ENCODE measurements around the gene TNN. TPM values are rescaled to one million over a fixed set of nuclear protein-coding genes. Genes with fewer than 3 reads are reported as not detected.

The TNN gene
- polyA plus RNA-seq, 1 donor from 2014 or later: not detected

DNA sequence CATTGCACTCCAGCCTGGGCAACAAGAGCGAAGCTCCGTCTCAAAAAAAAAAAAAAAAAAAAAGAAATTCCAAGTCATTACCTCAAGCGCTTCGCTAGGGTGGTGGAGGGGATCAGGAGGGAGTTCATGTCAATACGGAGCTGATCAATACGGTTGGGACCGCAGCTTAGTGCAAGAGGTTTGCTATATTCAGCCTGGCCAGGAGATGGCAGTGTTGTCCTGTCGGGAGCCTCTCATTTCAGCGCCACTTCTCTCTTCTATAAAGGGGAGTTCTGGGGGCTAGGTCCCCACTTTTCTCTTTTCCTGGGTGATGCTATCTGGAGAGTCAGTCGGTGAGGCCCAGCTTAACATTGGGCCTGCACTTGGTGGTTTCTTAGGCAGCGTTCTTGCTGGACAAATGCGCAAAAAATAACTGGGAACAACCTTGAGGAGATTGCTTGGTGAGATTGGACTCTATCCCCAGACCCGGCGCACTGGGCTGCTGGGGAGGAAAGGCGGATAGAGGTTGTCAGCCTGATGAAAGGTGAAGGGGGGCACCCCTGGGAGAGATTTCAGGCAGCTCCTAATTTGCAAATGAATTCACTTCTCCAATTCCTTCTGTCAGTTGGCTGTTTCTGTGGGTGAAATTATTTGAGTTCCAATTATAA, 84.5 kb downstream of the TNN start:
- no peaks in the 10 kb centered on the region for H3K27me3 ChIP-seq (ENCODE audit: insufficient read depth, low read depth, low read length)
- no peak overlapping the region for H3K4me2 ChIP-seq (ENCODE audit: low read length)
- H3K79me2 ChIP-seq (replicated peaks; ENCODE audit: insufficient read depth, low read length): no peaks in the 10 kb centered on the region
- TF ChIP-seq RAD21 (conservative IDR thresholded peaks at IDR 0.05) (peak; percentile 97), SMC3 (conservative IDR thresholded peaks at IDR 0.05; ENCODE audit: poor library complexity) (peak; percentile 96), POLR2AphosphoS5 (IDR thresholded peaks at IDR 0.05) (no peak)
- TF ChIP-seq, protein P1, sequence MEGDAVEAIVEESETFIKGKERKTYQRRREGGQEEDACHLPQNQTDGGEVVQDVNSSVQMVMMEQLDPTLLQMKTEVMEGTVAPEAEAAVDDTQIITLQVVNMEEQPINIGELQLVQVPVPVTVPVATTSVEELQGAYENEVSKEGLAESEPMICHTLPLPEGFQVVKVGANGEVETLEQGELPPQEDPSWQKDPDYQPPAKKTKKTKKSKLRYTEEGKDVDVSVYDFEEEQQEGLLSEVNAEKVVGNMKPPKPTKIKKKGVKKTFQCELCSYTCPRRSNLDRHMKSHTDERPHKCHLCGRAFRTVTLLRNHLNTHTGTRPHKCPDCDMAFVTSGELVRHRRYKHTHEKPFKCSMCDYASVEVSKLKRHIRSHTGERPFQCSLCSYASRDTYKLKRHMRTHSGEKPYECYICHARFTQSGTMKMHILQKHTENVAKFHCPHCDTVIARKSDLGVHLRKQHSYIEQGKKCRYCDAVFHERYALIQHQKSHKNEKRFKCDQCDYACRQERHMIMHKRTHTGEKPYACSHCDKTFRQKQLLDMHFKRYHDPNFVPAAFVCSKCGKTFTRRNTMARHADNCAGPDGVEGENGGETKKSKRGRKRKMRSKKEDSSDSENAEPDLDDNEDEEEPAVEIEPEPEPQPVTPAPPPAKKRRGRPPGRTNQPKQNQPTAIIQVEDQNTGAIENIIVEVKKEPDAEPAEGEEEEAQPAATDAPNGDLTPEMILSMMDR (IDR thresholded peaks at IDR 0.05; ENCODE audit: poor library complexity, severe bottlenecking): peak; percentile 96
- TF ChIP-seq, protein P2, sequence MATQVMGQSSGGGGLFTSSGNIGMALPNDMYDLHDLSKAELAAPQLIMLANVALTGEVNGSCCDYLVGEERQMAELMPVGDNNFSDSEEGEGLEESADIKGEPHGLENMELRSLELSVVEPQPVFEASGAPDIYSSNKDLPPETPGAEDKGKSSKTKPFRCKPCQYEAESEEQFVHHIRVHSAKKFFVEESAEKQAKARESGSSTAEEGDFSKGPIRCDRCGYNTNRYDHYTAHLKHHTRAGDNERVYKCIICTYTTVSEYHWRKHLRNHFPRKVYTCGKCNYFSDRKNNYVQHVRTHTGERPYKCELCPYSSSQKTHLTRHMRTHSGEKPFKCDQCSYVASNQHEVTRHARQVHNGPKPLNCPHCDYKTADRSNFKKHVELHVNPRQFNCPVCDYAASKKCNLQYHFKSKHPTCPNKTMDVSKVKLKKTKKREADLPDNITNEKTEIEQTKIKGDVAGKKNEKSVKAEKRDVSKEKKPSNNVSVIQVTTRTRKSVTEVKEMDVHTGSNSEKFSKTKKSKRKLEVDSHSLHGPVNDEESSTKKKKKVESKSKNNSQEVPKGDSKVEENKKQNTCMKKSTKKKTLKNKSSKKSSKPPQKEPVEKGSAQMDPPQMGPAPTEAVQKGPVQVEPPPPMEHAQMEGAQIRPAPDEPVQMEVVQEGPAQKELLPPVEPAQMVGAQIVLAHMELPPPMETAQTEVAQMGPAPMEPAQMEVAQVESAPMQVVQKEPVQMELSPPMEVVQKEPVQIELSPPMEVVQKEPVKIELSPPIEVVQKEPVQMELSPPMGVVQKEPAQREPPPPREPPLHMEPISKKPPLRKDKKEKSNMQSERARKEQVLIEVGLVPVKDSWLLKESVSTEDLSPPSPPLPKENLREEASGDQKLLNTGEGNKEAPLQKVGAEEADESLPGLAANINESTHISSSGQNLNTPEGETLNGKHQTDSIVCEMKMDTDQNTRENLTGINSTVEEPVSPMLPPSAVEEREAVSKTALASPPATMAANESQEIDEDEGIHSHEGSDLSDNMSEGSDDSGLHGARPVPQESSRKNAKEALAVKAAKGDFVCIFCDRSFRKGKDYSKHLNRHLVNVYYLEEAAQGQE (IDR thresholded peaks at IDR 0.05; ENCODE audit: borderline replicate concordance): no peak
- no peak overlapping the region for H3K4me3 ChIP-seq (ENCODE audit: low read length)
- H4K20me1 ChIP-seq (ENCODE audit: insufficient read depth): no peaks in the 10 kb centered on the region
- no peak overlapping the region for H3K27ac ChIP-seq (ENCODE audit: low read length)
- H3K9me2 ChIP-seq (ENCODE audit: insufficient read depth, low read length): no peaks in the 10 kb centered on the region
- H3K9me3 ChIP-seq (ENCODE audit: low read length): no peaks in the 10 kb centered on the region
- no peaks in the 10 kb centered on the region for H3K36me3 ChIP-seq (ENCODE audit: insufficient read depth, low read length)
- H2AFZ ChIP-seq (ENCODE audit: low read depth, low read length): no peak overlapping the region
- no peak overlapping the region for H3K9ac ChIP-seq (ENCODE audit: low read length)
- no peaks in the 10 kb centered on the region for H3F3A ChIP-seq (ENCODE audit: insufficient read depth, low read length, poor library complexity, severe bottlenecking)

DNA sequence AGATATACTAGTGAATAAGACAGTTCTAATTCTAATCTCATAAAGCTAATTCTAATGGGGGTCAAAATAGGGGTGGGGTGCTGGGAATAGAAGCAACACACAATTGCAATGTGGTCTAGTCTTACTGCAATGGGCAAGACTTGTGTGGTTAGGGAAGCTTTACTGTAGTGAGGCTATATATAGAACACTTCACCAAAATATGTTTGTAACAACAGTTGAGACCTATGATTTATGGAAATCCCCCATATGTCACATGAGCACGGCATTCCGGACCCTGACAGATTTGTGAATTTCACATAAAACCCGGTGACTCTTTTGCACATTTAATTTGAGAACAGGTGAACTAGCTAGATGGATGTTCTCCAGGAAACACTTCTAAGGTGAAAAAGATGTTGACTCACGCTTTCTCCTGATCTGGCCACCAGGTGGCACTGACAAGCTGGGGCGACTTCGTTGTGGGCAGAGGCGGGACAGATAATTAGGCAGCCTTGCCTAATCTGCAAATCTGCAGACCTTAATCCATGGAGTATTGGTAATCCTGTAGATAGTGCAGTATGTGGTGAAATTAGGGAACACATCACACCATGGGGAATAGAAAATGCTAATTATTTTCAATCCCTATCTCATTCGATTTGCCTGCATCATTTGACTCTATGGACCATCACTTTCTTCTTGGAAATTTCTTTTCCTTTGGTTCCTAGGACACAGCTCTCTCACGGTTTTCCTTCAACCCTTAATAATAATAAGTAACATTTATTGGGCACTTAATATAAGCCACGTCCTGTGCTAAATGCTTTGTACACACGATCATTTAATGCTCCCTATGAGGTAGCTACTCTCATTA, 87.2 kb downstream of the TNN start:
- H3K9ac ChIP-seq (ENCODE audit: low read length): no peak overlapping the region
- H3K79me2 ChIP-seq (replicated peaks; ENCODE audit: insufficient read depth, low read length): no peaks in the 10 kb centered on the region
- no peaks in the 10 kb centered on the region for H3K9me3 ChIP-seq (ENCODE audit: low read length)
- no peaks in the 10 kb centered on the region for H4K20me1 ChIP-seq (ENCODE audit: insufficient read depth)
- H3K9me2 ChIP-seq (ENCODE audit: insufficient read depth, low read length): no peaks in the 10 kb centered on the region
- no peaks in the 10 kb centered on the region for H3K36me3 ChIP-seq (ENCODE audit: insufficient read depth, low read length)
- no peak overlapping the region for H2AFZ ChIP-seq (ENCODE audit: low read depth, low read length)
- no peak overlapping the region for H3K4me2 ChIP-seq (ENCODE audit: low read length)
- no peaks in the 10 kb centered on the region for H3F3A ChIP-seq (ENCODE audit: insufficient read depth, low read length, poor library complexity, severe bottlenecking)
- no peaks in the 10 kb centered on the region for H3K27me3 ChIP-seq (ENCODE audit: insufficient read depth, low read depth, low read length)
- no peak overlapping the region for H3K27ac ChIP-seq (ENCODE audit: low read length)
- TF ChIP-seq, protein P1 (IDR thresholded peaks at IDR 0.05; ENCODE audit: poor library complexity, severe bottlenecking): peak; percentile 80
- TF ChIP-seq EP300 (conservative IDR thresholded peaks at IDR 0.05; ENCODE audit: poor library complexity, severe bottlenecking) (no peak), SMC3 (conservative IDR thresholded peaks at IDR 0.05; ENCODE audit: poor library complexity) (peak; percentile 85), RAD21 (conservative IDR thresholded peaks at IDR 0.05) (peak; percentile 78)
- no peak overlapping the region for H3K4me3 ChIP-seq (ENCODE audit: low read length)
